Left colon (tissue), 2 donors: Measurements from ENCODE around the gene OXGR1. TPM values are rescaled to one million over a fixed set of nuclear protein-coding genes. Genes with fewer than 3 reads are reported as not detected.

Experiments used
- ATAC-seq: fragments of 200-7000 bp; cut with Tn5 transposase; one replicate; pipeline ENCODE4 v1.9.1; 2020; ENCODE audit warnings: mild to moderate bottlenecking, moderate library complexity
- DNase-seq, 2 donors: peaks; one replicate each; pipeline ENCODE4 v3.0.0-alpha.2; 2020
- intact Hi-C, 2 donors: fragments of 100-400 bp; cut with DNase I in 1 of 2; cut with micrococcal nuclease in 1 of 2; formaldehyde crosslinking; loops; one replicate each; pipeline versions ENCODE4 v1.11.2 to v1.14.0; 2022; cut with DNase I, micrococcal nuclease
- total RNA-seq, 2 donors: library from RNA; stranded (reverse); fragmentation: NEBNext Ultra II Directional; extraction: Animal tissue kit (Norgen Biotek cat#: 25700); gene quantifications; one replicate each; pipeline ENCODE4 v1.2.1, GENCODE V29; 2021
- donor health status: DM: no; HTN: no; CAD: no.
- donor health status: DM: yes; HTN: yes; CAD: no.

The OXGR1 gene
- total RNA-seq, 2 donors from 2014 or later, result 2.0 to 2.3 TPM

- ATAC-seq (no peak), DNase-seq (no peak)
- intact Hi-C loops, result no loop called here
Measured at GRCh38 chr13:97012251-97013048, 18.2 kb upstream of the OXGR1 start.

- intact Hi-C loops, result no loop called here
- ATAC-seq, result no peak
- no peak for DNase-seq
Measured at GRCh38 chr13:97011446-97012131, 17.3 kb upstream of the OXGR1 start.

- intact Hi-C loops, result no loop called here
- DNase-seq (no peak), ATAC-seq (peak; percentile 71)
Measured at GRCh38 chr13:97008643-97009042, 14.4 kb upstream of the OXGR1 start.

- ATAC-seq (no peak), DNase-seq (no peak)
- intact Hi-C loops, result no loop called here
Measured at GRCh38 chr13:97005625-97006262, 11.5 kb upstream of the OXGR1 start.

- no peak for DNase-seq
- intact Hi-C loops, result no loop called here
Measured at GRCh38 chr13:97004886-97005285, 10.6 kb upstream of the OXGR1 start.

GRCh38 chr13:97004096-97004876 is 10.0 kb upstream of the OXGR1 start:
- intact Hi-C loops, result no loop called here
- ATAC-seq, result no peak
- DNase-seq, result no peak

More at GRCh38 chr13:97004886-97005285, 10.6 kb upstream of the OXGR1 start:
- no peak for ATAC-seq

GRCh38 chr13:97003071-97003470 is 8.8 kb upstream of the OXGR1 start:
- DNase-seq (no peak), ATAC-seq (no peak)
- intact Hi-C loops, result no loop called here

GRCh38 chr13:97002581-97002980 is 8.3 kb upstream of the OXGR1 start:
- DNase-seq (no peak), ATAC-seq (no peak)
- intact Hi-C loops, result no loop called here

- DNase-seq, result peak; percentile 41 to 49
- intact Hi-C loops, result no loop called here
- ATAC-seq, result peak; percentile 89
Measured at GRCh38 chr13:97001636-97002035, 7.4 kb upstream of the OXGR1 start.

GRCh38 chr13:97000295-97000925 is 6.1 kb upstream of the OXGR1 start:
- intact Hi-C loops, result no loop called here
- no peak for ATAC-seq
- no peak for DNase-seq

GRCh38 chr13:96999091-96999490 is 4.8 kb upstream of the OXGR1 start:
- ATAC-seq (no peak), DNase-seq (no peak)
- intact Hi-C loops, result no loop called here

- DNase-seq, result no peak
- ATAC-seq, result no peak
- intact Hi-C loops, result no loop called here
Measured at GRCh38 chr13:96998051-96998450, 3.8 kb upstream of the OXGR1 start.

GRCh38 chr13:96996886-96997285 is 2.6 kb upstream of the OXGR1 start:
- DNase-seq, result no peak
- intact Hi-C loops, result no loop called here
- peak; percentile 16 for ATAC-seq

GRCh38 chr13:96996107-96996506 is 1.8 kb upstream of the OXGR1 start:
- DNase-seq, result no peak
- intact Hi-C loops, result no loop called here
- no peak for ATAC-seq

- intact Hi-C loops, result no loop called here
- ATAC-seq, result no peak
Measured at GRCh38 chr13:96994858-96995243, 575 bp upstream of the OXGR1 start.

GRCh38 chr13:96993634-96994016 is 651 bp downstream of the OXGR1 start:
- intact Hi-C loops, result no loop called here
- DNase-seq, result no peak
- ATAC-seq, result peak; percentile 30

More at GRCh38 chr13:96994858-96995243, 575 bp upstream of the OXGR1 start:
- no peak for DNase-seq

GRCh38 chr13:96992633-96993032 is 1.6 kb downstream of the OXGR1 start:
- intact Hi-C loops, result no loop called here

GRCh38 chr13:96991072-96991471 is 3.2 kb downstream of the OXGR1 start:
- ATAC-seq, result peak; percentile 86
- intact Hi-C loops, result no loop called here
- DNase-seq, result peak; percentile 41 to 49

More at GRCh38 chr13:96992633-96993032, 1.6 kb downstream of the OXGR1 start:
- DNase-seq, result no peak
- no peak for ATAC-seq

- DNase-seq (no peak), ATAC-seq (no peak)
- intact Hi-C loops, result no loop called here
Measured at GRCh38 chr13:96988441-96988840, 5.8 kb downstream of the OXGR1 start.
